Activated CD8-positive, alpha-beta memory T cell treated with anti-CD3 and anti-CD28 coated beads for 48 hours (primary cell): ENCODE results near the gene SLC26A4.

Source experiments
- DNase-seq, 3 experiments: peaks; one replicate each; pipeline ENCODE4 v3.0.0-alpha.2; 2020; ENCODE audit warnings: low read depth in 2 of 3, low spot score in 2 of 3

The SLC26A4 gene

DNA sequence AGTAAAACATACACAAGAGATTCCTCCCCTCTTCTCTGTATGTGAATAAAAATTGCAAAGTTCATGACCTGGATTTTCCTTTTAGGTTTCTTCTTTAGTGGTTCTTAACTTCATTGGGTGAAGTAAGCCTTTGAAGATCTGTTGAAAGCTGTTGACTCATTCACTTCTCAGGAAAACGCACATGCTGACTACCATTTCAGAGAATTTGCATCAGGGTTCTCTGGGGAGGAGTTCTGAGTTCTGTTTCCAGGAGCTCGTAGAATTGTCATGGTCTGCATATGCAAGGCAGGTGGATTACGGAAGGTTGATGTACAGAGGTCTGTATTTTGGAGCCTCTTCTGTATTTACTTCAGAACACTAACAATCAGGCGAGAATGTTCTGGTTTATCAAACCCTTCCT is 962 bp upstream of the SLC26A4 start:
- DNase-seq, result no peak

DNA sequence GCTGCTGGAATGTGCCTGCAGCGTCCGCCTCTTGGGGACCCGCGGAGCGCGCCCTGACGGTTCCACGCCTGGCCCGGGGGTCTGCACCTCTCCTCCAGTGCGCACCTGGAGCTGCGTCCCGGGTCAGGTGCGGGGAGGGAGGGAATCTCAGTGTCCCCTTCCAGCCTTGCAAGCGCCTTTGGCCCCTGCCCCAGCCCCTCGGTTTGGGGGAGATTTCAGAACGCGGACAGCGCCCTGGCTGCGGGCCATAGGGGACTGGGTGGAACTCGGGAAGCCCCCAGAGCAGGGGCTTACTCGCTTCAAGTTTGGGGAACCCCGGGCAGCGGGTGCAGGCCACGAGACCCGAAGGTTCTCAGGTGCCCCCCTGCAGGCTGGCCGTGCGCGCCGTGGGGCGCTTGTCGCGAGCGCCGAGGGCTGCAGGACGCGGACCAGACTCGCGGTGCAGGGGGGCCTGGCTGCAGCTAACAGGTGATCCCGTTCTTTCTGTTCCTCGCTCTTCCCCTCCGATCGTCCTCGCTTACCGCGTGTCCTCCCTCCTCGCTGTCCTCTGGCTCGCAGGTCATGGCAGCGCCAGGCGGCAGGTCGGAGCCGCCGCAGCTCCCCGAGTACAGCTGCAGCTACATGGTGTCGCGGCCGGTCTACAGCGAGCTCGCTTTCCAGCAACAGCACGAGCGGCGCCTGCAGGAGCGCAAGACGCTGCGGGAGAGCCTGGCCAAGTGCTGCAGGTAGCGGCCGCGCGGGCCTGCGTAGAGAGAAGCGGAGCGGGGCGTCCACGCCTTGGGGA is 645 bp downstream of the SLC26A4 start:
- DNase-seq, result peak; percentile 18 to 23 (median 23)

DNA sequence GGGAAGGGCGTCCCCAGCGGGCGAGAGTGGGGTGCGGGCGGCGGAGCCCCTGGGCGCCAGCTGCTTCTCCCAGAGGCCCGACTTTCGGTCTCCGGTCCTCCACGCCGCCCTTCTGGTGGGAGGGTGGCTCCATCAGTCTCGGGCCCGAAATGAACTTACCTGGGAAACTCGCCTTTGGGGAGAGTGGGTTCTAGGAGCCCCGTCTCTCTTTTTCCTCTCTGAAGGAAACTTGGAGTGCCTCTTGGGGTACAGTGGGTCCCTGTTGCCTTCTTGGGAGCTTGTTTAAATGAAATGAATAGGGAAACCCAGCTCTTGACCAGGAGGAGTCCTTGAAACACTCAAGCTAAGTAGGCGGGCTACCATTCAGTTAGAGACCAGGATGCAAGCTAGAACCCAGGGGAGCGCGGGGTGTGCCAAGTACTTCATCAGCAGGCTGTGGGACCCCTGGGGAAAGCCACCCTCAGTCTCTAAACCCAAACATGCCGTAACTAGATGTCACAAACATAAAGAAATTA is 1.3 kb downstream of the SLC26A4 start:
- no peak for DNase-seq

DNA sequence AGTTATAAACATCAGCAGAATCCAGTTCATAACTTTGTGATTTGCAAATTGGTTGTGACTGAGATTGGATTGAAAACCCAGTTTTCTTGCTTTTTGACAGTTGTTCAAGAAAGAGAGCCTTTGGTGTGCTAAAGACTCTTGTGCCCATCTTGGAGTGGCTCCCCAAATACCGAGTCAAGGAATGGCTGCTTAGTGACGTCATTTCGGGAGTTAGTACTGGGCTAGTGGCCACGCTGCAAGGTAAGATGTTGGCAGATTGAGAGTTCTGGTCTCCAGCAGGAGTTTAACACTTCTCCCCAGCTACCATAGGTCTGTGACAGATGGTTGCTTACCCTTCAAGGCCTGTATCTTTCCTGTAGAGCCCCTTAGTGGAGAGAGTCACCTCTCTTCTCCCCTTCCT is 2.6 kb downstream of the SLC26A4 start:
- DNase-seq, result no peak

DNA sequence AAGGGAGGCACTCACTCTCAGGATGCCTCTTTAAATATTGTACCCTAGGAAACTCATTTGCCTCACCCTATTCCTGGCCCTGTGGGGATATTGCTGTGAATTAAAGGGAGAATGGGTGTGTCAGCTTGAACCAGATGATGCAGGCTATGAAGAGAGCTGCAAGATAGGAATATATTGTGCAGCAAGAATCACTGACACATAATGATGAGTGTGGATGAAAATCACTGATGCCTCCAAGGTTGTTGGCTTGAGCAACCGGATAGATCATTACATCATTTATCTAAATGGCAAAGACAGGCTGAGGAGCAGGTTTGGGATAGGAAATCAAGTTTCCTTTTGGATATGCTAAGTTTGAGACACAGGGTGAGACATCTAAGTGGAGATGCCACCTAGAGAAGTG is 6.2 kb downstream of the SLC26A4 start:
- DNase-seq, result no peak

DNA sequence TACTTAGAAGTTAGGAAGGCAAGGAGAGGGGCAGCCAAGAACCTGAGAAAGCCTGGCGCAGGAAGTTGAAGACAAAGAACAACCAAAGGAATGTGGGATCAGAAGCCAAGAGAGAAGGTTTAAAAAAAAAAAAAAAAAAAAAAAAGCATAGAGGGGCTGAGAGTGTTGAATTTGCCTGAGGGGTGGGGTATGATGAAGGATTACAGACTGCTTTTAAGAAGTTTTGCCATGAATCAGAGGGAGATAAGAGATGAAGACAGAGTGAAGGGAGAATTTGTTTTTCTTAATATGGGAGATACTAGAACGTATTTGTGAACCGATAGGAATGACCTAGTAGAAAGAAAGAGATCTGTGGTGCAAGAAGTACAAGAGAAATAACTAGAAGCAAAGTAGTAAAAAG is 6.7 kb downstream of the SLC26A4 start:
- DNase-seq, result no peak

DNA sequence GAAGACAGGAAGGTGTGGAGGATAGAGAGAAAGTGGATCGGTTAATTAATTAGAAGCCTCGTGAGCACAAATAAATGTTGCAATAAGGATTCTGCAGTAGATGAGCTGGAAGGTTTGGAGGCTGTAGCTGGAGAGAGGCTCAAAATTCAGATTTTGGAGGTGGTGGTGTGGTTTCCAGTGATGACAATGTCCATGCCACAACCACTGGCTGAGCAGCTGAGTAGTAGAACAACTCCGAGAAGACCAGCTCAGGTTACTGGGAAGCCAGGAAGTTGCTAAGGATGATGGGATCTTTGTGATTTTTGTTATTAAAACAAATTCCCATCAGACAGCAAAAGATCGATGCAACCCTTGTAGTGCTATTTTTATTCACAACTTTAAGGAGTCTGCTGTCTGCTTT is 7.7 kb downstream of the SLC26A4 start:
- DNase-seq, result no peak

DNA sequence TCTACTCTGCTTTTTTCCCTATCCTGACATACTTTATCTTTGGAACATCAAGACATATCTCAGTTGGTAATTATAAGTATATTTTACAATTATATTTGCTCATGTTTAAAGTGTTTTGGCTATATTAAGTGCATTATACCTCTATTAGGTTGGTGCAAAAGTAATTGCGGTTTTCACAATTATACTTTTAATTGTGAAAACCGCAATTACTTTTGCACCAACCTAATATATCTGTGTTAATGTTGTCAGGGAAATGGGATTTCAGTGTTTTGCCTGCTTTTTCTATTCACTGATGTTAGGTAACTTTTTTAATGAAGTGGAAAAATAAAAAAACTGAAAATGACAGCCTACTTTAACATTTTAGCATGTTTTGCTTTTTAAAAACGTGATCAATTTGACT is 11.6 kb downstream of the SLC26A4 start:
- DNase-seq, result no peak

DNA sequence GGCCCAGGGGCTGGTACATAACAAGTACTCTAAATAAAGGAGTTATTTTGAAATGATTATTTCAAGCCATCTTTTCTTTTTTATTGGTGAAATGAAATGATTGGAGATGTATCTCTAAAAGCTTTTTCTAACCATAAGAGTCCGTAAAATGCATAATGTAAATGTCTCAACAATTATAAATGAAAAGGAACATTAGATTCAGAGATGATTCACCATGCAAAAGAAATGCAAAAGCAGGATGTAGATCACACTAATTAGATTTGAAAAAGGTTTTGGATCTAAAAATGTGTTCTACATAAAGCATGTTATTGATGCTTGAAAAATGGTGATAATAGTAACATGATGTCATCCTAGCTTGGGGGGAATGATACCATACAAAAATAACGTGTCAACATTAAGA is 15.6 kb downstream of the SLC26A4 start:
- no peak for DNase-seq

DNA sequence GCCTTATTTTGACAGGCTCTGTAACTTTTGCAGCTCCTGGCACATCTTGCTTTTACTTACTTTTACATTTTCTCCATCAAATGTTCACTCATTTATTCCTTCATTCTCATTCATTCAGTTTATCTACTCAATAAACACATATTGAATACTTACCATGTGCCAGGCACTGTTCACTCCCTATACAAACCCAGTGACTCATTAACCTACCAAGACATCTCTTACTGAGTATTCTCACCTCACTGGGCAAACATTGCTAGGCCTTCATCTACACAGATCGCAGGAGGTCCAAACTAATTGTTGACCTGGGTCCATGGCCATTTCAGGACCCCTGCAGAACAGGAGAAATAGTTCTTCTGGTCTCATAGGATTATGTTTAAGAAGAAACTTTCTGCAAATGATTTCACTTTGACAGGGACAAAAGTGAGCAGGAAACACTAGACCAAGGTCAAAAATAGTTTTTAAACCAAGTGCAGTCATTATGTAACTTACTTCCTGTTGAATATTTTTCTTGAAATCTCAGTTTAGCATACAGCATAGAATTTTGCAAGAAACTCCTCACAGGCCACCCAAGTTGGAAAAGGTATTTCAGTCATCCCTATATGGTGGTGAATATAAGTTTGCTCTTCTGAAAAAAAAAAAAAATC is 17.6 kb downstream of the SLC26A4 start:
- DNase-seq, result no peak

DNA sequence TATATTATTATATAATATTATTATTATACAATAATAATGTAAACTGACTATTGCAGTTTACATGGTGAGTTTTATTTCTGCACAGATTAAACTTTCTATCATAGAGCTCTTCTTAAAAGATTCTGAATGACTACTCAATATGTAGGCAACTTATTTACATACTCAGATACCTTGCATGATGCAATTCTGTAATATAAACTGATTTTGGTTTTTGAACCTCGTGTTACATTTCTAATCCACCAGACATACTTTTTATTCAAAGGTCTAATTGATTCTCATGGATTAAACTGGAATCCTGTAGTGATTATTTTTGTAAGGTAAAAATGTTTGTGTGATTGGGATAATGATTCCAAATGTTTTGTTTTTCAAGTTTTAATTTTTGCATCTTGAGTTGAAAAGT is 19.9 kb downstream of the SLC26A4 start:
- DNase-seq, result no peak

DNA sequence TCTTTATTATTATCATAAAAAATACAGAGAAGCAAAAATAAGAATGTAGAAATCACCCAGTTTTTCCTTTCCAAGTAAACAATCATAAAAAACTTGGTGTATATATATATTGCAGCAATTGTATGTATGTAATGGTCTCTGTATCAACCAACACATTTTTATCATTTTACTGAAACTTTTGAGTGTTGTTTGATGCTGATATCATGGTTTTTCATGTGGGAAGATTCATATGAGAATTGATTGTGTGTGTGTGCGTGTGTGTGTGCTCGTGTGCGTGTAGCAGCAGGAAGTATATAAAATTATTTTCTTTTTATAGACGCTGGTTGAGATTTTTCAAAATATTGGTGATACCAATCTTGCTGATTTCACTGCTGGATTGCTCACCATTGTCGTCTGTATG is 22.3 kb downstream of the SLC26A4 start:
- DNase-seq, result no peak

DNA sequence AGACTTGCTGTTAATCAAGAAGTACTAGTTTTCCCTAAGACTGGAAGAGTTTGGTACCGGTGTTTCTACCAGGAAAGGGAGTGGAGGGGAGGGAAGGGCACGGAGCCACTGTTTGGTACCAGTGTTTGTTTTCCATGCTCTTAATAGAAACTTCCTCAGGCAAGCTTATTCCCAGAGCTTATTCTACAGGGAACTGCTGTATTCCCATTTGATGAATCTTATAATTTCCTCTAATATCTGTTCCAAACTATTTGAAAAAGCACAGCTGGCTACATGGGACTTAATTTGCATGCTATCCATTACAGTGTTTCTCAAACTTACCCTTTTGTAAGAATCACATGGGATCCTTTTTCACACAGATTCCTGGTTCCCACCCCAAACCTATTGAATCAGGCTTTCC is 23.7 kb downstream of the SLC26A4 start:
- DNase-seq, result no peak

DNA sequence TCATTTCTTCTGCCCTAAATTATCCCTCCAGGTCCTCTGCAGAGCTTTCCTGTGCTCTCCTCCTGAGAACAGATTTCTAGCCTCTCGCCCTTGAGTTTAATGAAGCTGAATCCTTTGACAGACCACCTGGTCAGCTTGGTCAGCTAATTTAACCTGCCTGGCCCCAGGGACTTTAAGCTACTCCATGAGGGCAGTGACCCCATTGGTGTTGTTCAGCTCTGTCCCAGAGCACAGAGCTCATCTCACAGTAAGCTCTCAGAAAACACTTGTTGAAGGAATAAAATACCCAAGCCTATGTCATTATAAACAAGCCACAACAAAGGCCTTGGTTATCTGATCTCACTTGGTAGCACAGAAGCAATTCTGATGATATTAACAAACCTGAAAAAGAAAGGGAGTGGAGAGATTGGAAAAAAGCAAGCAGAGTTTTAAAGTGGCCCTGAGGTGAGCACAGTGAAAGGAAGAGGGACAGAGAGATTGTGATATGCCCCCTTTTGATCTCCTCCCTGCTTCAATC is 24.4 kb downstream of the SLC26A4 start:
- no peak for DNase-seq

DNA sequence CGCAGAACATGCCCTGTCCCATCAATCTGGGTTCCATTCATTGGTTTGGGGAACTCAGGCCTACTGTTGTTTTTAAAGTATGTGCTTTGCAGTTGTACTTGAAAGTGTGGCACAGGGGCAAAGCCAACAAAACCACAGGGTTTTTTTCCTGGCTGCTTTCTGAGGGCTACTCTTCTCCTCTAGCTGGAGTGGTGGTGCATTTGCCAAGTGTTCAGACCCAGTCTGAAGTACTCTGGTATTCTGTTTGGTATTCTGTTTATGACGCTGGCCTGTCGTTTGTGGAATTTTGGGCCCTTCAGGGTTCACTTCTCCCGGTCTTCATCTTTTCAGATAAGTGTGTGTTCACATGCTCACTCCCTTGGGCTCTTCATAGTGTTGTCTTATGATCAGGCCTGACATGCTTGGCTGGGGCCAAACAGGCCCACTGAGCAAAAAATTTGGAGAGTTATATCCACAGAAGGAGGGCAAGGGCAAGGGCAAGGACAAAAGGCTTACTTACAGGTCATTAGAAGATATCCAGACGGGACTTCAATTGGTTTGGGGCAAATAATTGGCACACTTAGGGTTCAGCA is 26.3 kb downstream of the SLC26A4 start:
- DNase-seq, result no peak

DNA sequence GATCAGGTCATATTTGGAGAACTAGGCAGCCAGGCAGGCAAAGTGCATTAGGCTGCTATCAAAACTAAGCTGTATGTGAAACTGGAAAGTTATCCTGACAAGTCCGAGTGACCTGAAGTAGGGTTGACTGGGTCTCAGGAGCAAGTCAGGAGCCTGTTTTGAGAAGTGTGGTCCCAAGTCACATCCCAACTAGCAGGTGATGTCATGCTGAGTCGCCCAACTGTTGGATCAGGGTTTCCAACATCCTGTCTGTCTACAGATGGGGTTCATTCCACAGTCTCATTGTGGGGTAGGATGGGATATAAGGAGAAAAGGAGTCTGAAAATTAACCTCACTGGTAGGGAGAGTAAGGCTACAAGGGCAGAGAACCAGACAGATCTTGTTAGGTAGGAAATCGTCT is 27.0 kb downstream of the SLC26A4 start:
- DNase-seq, result no peak

DNA sequence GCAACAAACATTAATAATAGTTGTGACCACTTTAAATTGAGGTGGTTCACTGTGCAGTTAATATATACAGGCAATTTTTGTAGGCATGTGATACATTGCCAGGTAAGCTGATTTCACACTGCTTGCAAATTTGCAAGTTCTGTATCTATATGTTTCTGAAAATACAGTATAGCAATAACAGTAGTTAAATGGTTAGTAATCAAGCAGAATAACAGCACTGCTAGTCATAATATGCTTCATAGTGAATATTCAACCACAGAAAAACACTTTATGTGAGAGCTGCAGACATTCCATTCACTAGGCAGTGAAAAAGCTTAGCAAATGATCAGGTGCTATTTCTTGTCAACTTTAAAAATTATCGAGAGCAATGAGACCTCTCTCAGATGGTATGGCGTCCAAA is 28.9 kb downstream of the SLC26A4 start:
- DNase-seq, result no peak

DNA sequence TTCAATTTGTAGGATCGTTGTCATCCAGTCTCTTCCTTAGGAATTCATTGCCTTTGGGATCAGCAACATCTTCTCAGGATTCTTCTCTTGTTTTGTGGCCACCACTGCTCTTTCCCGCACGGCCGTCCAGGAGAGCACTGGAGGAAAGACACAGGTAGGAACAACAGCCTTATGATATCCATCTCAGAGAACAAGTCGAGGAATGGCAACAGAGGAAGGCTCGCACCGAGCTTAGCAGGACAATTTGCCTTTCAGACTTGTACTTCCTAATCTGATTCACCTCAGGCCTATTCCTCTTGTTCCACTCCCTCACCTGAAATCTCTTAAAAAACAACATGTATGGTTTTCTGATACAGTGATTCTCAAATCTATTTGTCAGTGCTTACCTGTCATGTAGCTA is 29.5 kb downstream of the SLC26A4 start:
- no peak for DNase-seq

DNA sequence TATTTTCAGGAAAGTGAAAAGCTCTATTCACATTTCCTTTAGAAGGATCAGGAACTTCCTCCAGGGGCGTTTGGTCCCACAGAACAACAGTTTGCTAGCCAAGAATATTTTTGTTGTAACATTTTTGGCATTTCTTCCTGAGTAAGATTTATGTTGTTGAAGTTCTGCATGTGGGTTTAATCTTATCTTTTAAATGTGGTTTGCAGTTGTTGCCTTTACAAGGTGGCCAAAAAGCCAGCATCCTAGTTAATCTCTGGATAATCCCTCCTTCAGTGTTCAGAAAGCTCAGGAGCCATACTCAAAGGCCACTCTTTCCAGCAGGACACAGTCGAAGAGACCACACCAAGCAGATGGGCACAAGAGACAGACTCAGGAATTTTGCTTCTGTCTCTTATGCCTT is 30.0 kb downstream of the SLC26A4 start:
- no peak for DNase-seq

DNA sequence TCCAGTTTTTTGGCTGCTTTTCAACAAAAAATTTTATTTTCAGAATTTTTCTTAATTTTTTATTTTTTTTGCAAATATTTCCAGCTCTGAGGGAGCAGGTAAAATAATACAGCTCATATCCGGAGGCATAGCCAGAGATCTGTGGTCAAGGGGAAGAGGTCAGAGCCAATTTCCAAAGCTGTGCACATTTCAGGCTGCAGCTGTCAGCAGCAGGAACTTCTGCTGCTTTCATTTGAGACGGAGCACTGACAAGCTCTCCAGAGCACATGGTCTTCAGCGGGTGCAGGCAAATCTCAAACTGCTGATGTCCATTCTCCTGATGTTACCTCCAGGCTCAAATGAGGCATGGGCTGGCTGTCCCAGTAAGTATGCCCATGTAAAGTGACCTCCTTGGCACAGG is 31.1 kb downstream of the SLC26A4 start:
- DNase-seq, result no peak

DNA sequence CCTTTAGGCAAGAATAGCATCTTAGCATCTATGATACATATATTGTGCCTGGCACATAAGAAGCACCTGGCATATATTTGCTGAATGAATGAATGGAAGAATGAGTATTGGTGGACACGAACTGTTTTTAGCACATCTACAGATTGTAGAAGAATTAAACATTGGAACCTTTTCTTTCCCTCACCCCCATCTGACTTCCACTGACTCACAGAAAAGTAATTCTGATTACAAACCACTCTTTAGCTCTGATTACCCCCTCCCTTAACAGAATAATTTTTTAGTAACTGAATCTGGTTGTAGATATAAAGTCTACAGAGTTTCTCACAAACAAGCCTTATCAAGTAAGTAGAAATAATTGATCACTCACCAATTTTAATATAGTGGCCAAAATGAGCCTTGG is 31.9 kb downstream of the SLC26A4 start:
- no peak for DNase-seq

DNA sequence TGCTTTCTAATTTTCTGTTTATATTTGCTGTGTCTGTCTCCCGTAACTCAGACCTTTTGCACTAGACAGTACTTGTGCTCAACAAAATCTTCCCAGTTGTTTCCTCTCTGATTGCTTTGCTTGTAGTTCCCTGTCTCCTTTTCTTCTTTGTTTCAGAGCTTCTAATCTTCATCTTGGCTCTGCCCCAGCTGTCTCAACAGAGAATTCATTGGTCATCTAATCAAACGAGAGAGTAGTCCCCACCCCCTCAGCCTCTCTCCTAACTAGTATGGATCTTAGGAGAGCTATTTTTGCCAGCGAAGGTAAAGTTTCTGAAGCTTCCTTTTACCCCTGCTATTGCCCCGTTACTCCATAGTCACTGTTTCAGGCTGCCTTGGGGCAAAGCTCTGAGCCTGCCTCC is 32.8 kb downstream of the SLC26A4 start:
- no peak for DNase-seq
